ENCODE results near the gene SSB.

DNA sequence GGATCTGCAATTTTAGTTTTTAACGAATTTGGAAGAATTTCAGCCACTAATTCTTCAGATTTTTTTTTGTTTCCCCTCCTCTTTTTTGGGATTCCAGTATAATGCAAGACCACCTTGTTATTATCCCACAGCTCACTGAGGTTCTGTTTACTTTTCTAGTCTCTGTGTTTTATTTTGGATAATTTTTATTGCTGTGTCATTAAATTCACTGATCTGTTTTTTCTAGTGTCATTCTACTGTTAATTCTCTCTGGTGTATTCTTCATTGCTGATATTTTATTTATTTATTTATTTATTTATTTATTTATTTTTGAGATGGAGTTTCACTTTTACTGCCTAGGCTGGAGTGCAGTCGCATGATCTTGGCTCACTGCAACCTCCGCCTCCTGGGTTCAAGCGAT, 60.8 kb downstream of the SSB start:
- TF ChIP-seq RBM22 (IDR thresholded peaks at IDR 0.05; ENCODE audit: low read depth, low read length, poor library complexity, severe bottlenecking) (no peak), U2AF1 (optimal IDR thresholded peaks at IDR 0.05; ENCODE audit: low read depth, low read length) (no peak), HOXB6 (CRISPR knock-in tag; IDR thresholded peaks at IDR 0.05; ENCODE audit: borderline replicate concordance) (no peak)
